Peyer's patch (tissue), 4 donors: ENCODE data around the gene GHRH. TPM values are rescaled to one million over a fixed set of nuclear protein-coding genes. Genes with fewer than 3 reads are reported as not detected.

Experiments
- DNase-seq, 3 donors: peaks; one replicate each; pipeline ENCODE4 v3.0.0-alpha.2; 2017 to 2019
- H3K27ac ChIP-seq, 4 donors: fragments of 200-600 bp; sonication (generic); one replicate each; pipeline ENCODE4 v1.5.1; 2016 to 2019
- H3K27me3 ChIP-seq, 2 donors: fragments of 200-600 bp; sonication (generic); one replicate each; pipeline ENCODE4 v1.5.1; 2019
- H3K36me3 ChIP-seq, 3 donors: fragments of 200-600 bp; sonication (generic); one replicate each; pipeline ENCODE4 v1.5.1; 2016 to 2019
- H3K4me1 ChIP-seq, 4 donors: fragments of 200-600 bp; sonication (generic); one replicate each; pipeline ENCODE4 v1.5.1; 2016 to 2019
- H3K4me3 ChIP-seq, 4 donors: fragments of 200-600 bp; sonication (generic); 1 replicate in 3 of 4; 2 replicates in 1 of 4; pipeline ENCODE4 v1.5.1; 2016 to 2019; ENCODE audit warnings: mild to moderate bottlenecking in 1 of 4
- H3K9me3 ChIP-seq, 4 donors: fragments of 200-600 bp; sonication (generic); one replicate each; pipeline ENCODE4 v1.5.1; 2016 to 2019; ENCODE audit warnings: mild to moderate bottlenecking in 1 of 4
- CTCF ChIP-seq, 6 experiments: fragments of 450-650 bp in 4 of 6; fragments of 200-600 bp in 2 of 6; sonication (generic) in 1 of 6; IDR thresholded peaks; one replicate each; pipeline ENCODE4 v1.5.1; 2017 to 2019; ENCODE audit warnings: antibody characterized with exemption in 6 of 6, mild to moderate bottlenecking in 3 of 6, moderate library complexity in 1 of 6
- POLR2A ChIP-seq, 2 donors: fragments of 450-650 bp; IDR thresholded peaks; one replicate each; pipeline ENCODE4 v1.5.1; 2017; ENCODE audit warnings: antibody characterized with exemption in 2 of 2, mild to moderate bottlenecking in 2 of 2, moderate library complexity in 2 of 2
- total RNA-seq, 4 donors: library from RNA; depleted of rRNA; stranded (reverse); fragments of >200 nt; gene quantifications; one replicate each; pipeline ENCODE4 v1.1.0, GENCODE V29; 2016

Gene GHRH
- total RNA-seq, 4 donors from 2014 or later: not detected

GRCh38 chr20:37299718-37300528, 38.3 kb upstream of the GHRH start:
- Histone ChIP-seq H3K36me3 (peaks cover 0 to 38% (median 0%) of the 10 kb centered on the region in 3 donors), H3K27ac (no peak overlapping the region), H3K27me3 (no peaks in the 10 kb centered on the region), H3K4me3 (no peak overlapping the region), H3K4me1 (peaks cover 0 to 26% (median 6%) of the 10 kb centered on the region in 4 donors), H3K9me3 (no peaks in the 10 kb centered on the region)
- TF ChIP-seq POLR2A (IDR thresholded peaks at IDR 0.05): no peak
- no peak for TF ChIP-seq CTCF (IDR thresholded peaks at IDR 0.05)
- DNase-seq: peak in 1 of 3 donors; percentile 44

- peak in 2 of 3 donors; percentile 16 to 42 for DNase-seq
- H3K4me3 ChIP-seq: no peak overlapping the region
- peak overlapping the region in 1 of 4 donors; percentile 60 for H3K27ac ChIP-seq
- peaks cover 0 to 27% (median 0%) of the 10 kb centered on the region in 3 donors for H3K36me3 ChIP-seq
- H3K9me3 ChIP-seq: no peaks in the 10 kb centered on the region
- no peak for TF ChIP-seq POLR2A (IDR thresholded peaks at IDR 0.05)
- TF ChIP-seq CTCF (IDR thresholded peaks at IDR 0.05): no peak
- no peaks in the 10 kb centered on the region for H3K27me3 ChIP-seq
- H3K4me1 ChIP-seq: peaks cover 0 to 28% (median 6%) of the 10 kb centered on the region in 4 donors
Measured at GRCh38 chr20:37298190-37298939, 36.8 kb upstream of the GHRH start.

- H3K27ac ChIP-seq: peak overlapping the region in 2 of 4 donors; percentile 33 to 60
- H3K9me3 ChIP-seq: no peaks in the 10 kb centered on the region
- peaks cover 0 to 24% (median 6%) of the 10 kb centered on the region in 4 donors for H3K4me1 ChIP-seq
- no peaks in the 10 kb centered on the region for H3K27me3 ChIP-seq
- peaks cover 0 to 17% (median 0%) of the 10 kb centered on the region in 3 donors for H3K36me3 ChIP-seq
- no peak for TF ChIP-seq CTCF (IDR thresholded peaks at IDR 0.05)
- no peak for TF ChIP-seq POLR2A (IDR thresholded peaks at IDR 0.05)
- DNase-seq: peak in 1 of 3 donors; percentile 12
- H3K4me3 ChIP-seq: no peak overlapping the region
Measured at GRCh38 chr20:37297066-37297736, 35.6 kb upstream of the GHRH start.

GRCh38 chr20:37296371-37296770, 34.8 kb upstream of the GHRH start:
- no peaks in the 10 kb centered on the region for H3K9me3 ChIP-seq

More at GRCh38 chr20:37296371-37296770, 34.8 kb upstream of the GHRH start:
- DNase-seq: no peak
- Histone ChIP-seq H3K27ac (peak overlapping the region in 1 of 4 donors; percentile 60), H3K27me3 (no peaks in the 10 kb centered on the region), H3K36me3 (peaks cover 0 to 9% (median 0%) of the 10 kb centered on the region in 3 donors), H3K4me3 (no peak overlapping the region), H3K4me1 (peaks cover 0 to 24% (median 6%) of the 10 kb centered on the region in 4 donors)
- TF ChIP-seq POLR2A (IDR thresholded peaks at IDR 0.05) (no peak), CTCF (IDR thresholded peaks at IDR 0.05) (no peak)
